ENCODE measurements around the gene LRMDA. TPM values are rescaled to one million over a fixed set of nuclear protein-coding genes. Genes with fewer than 3 reads are reported as not detected.

LRMDA gene
- total and polyA plus RNA-seq, 10 of the 15 experiments (the other 5 are each of a cell fraction or from before 2014, with no cell fraction given) = 0.07 to 0.54 (median 0.29) TPM; not detected in 4

DNA sequence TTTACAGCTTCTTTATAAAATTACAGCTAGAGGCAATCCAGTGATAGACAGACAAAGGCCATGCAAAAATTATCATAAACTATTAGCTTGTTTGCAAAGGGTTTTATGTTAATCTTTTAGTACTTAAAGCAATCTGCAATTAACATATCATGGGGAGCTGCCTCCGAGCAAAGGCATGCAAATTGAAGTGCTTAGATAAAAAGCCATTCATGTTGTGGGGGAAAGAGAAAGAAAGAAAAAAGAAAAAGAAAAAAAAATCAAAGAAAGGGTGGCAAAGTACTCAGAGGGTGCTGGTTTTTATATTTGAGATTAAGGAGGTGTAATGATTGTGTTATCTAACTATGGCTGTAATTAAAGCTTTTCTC is 799.5 kb downstream of the LRMDA start:
- no peaks in the 10 kb centered on the region for H3K79me2 ChIP-seq (ENCODE audit: control insufficient read depth, insufficient read depth, low read length)
- H3K4me3 ChIP-seq = no peak overlapping the region
- intact Hi-C loops (cut with micrococcal nuclease; ENCODE audit: unreplicated experiment) (no loop called here), in situ Hi-C loops (cut with MboI) (no loop called here)
- no peaks in the 10 kb centered on the region for H3K27me3 ChIP-seq (replicated peaks in 1 of 2; ENCODE audit: control insufficient read depth in 2 of 2, insufficient read depth in 2 of 2, low read length in 1 of 2)
- ChIA-PET RAD21 (ENCODE audit: unreplicated experiment) (no interaction called here), CTCF (no interaction called here), SMC1A (ENCODE audit: uncharacterized antibody, unreplicated experiment) (no interaction called here), POLR2A (no interaction called here)
- no peak for DNase-seq (ENCODE audit: low read depth, low spot score)
- no peak overlapping the region for H3K4me2 ChIP-seq (ENCODE audit: control insufficient read depth, insufficient read depth)
- no peak for ATAC-seq
- no peaks in the 10 kb centered on the region for H3K4me1 ChIP-seq (ENCODE audit: control insufficient read depth, insufficient read depth, low read length)
- BruUV-seq (replicated peaks) = no TSS peak
- H3K27ac ChIP-seq (ENCODE audit: control insufficient read depth, insufficient read depth) = no peak overlapping the region
- FAIRE-seq = no peak
- no peaks in the 10 kb centered on the region for H3K36me3 ChIP-seq (ENCODE audit: control insufficient read depth in 2 of 2, insufficient read depth in 2 of 2, low read length in 1 of 2)
- WGBS (ENCODE audit: insufficient coverage, insufficient replicate concordance, low lambda C conversion rate, missing lambda C conversion rate) = 0% methylated on average over 1 of the region's 1 CpG
- no peaks in the 10 kb centered on the region for H3K9me3 ChIP-seq (replicated peaks; ENCODE audit: control insufficient read depth, insufficient read depth, low read length)
- H3K9ac ChIP-seq (ENCODE audit: control insufficient read depth, insufficient read depth, low read length) = no peak overlapping the region
- H4K20me1 ChIP-seq (ENCODE audit: control insufficient read depth, insufficient read depth) = no peaks in the 10 kb centered on the region
- no peak overlapping the region for H2AFZ ChIP-seq (ENCODE audit: control insufficient read depth, low read depth, low read length)
- no peak for TF ChIP-seq KDM1A (IDR thresholded peaks at IDR 0.05; ENCODE audit: borderline replicate concordance)
- no peak for TF ChIP-seq CREM (IDR thresholded peaks at IDR 0.05; ENCODE audit: low read depth)
- TF ChIP-seq EP300 (IDR thresholded peaks at IDR 0.05; ENCODE audit: borderline replicate concordance in 1 of 2, control insufficient read depth in 1 of 2, low read depth in 2 of 2, low read length in 2 of 2) = no peak
- no peak for TF ChIP-seq ESRRA (IDR thresholded peaks at IDR 0.05; ENCODE audit: low read length)
- TF ChIP-seq, protein P1, sequence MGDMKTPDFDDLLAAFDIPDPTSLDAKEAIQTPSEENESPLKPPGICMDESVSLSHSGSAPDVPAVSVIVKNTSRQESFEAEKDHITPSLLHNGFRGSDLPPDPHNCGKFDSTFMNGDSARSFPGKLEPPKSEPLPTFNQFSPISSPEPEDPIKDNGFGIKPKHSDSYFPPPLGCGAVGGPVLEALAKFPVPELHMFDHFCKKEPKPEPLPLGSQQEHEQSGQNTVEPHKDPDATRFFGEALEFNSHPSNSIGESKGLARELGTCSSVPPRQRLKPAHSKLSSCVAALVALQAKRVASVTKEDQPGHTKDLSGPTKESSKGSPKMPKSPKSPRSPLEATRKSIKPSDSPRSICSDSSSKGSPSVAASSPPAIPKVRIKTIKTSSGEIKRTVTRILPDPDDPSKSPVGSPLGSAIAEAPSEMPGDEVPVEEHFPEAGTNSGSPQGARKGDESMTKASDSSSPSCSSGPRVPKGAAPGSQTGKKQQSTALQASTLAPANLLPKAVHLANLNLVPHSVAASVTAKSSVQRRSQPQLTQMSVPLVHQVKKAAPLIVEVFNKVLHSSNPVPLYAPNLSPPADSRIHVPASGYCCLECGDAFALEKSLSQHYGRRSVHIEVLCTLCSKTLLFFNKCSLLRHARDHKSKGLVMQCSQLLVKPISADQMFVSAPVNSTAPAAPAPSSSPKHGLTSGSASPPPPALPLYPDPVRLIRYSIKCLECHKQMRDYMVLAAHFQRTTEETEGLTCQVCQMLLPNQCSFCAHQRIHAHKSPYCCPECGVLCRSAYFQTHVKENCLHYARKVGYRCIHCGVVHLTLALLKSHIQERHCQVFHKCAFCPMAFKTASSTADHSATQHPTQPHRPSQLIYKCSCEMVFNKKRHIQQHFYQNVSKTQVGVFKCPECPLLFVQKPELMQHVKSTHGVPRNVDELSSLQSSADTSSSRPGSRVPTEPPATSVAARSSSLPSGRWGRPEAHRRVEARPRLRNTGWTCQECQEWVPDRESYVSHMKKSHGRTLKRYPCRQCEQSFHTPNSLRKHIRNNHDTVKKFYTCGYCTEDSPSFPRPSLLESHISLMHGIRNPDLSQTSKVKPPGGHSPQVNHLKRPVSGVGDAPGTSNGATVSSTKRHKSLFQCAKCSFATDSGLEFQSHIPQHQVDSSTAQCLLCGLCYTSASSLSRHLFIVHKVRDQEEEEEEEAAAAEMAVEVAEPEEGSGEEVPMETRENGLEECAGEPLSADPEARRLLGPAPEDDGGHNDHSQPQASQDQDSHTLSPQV (IDR thresholded peaks at IDR 0.05) = no peak
- TF ChIP-seq, protein P2, sequence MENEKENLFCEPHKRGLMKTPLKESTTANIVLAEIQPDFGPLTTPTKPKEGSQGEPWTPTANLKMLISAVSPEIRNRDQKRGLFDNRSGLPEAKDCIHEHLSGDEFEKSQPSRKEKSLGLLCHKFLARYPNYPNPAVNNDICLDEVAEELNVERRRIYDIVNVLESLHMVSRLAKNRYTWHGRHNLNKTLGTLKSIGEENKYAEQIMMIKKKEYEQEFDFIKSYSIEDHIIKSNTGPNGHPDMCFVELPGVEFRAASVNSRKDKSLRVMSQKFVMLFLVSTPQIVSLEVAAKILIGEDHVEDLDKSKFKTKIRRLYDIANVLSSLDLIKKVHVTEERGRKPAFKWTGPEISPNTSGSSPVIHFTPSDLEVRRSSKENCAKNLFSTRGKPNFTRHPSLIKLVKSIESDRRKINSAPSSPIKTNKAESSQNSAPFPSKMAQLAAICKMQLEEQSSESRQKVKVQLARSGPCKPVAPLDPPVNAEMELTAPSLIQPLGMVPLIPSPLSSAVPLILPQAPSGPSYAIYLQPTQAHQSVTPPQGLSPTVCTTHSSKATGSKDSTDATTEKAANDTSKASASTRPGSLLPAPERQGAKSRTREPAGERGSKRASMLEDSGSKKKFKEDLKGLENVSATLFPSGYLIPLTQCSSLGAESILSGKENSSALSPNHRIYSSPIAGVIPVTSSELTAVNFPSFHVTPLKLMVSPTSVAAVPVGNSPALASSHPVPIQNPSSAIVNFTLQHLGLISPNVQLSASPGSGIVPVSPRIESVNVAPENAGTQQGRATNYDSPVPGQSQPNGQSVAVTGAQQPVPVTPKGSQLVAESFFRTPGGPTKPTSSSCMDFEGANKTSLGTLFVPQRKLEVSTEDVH (IDR thresholded peaks at IDR 0.05; ENCODE audit: low read depth, partially characterized antibody) = no peak
- TF ChIP-seq HDAC2 (IDR thresholded peaks at IDR 0.05) = no peak
- TF ChIP-seq, protein P3, sequence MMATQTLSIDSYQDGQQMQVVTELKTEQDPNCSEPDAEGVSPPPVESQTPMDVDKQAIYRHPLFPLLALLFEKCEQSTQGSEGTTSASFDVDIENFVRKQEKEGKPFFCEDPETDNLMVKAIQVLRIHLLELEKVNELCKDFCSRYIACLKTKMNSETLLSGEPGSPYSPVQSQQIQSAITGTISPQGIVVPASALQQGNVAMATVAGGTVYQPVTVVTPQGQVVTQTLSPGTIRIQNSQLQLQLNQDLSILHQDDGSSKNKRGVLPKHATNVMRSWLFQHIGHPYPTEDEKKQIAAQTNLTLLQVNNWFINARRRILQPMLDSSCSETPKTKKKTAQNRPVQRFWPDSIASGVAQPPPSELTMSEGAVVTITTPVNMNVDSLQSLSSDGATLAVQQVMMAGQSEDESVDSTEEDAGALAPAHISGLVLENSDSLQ (IDR thresholded peaks at IDR 0.05) = no peak
- TF ChIP-seq SRF (IDR thresholded peaks at IDR 0.05; ENCODE audit: low read depth in 2 of 2, low read length in 2 of 2) = no peak
- no peak for TF ChIP-seq IKZF2 (IDR thresholded peaks at IDR 0.05)
- TF ChIP-seq, protein P4, sequence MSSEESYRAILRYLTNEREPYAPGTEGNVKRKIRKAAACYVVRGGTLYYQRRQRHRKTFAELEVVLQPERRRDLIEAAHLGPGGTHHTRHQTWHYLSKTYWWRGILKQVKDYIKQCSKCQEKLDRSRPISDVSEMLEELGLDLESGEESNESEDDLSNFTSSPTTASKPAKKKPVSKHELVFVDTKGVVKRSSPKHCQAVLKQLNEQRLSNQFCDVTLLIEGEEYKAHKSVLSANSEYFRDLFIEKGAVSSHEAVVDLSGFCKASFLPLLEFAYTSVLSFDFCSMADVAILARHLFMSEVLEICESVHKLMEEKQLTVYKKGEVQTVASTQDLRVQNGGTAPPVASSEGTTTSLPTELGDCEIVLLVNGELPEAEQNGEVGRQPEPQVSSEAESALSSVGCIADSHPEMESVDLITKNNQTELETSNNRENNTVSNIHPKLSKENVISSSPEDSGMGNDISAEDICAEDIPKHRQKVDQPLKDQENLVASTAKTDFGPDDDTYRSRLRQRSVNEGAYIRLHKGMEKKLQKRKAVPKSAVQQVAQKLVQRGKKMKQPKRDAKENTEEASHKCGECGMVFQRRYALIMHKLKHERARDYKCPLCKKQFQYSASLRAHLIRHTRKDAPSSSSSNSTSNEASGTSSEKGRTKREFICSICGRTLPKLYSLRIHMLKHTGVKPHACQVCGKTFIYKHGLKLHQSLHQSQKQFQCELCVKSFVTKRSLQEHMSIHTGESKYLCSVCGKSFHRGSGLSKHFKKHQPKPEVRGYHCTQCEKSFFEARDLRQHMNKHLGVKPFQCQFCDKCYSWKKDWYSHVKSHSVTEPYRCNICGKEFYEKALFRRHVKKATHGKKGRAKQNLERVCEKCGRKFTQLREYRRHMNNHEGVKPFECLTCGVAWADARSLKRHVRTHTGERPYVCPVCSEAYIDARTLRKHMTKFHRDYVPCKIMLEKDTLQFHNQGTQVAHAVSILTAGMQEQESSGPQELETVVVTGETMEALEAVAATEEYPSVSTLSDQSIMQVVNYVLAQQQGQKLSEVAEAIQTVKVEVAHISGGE (CRISPR knock-in tag; IDR thresholded peaks at IDR 0.05) = no peak
- no peak for TF ChIP-seq PAX8 (IDR thresholded peaks at IDR 0.05)
- no peak for TF ChIP-seq BHLHE40 (IDR thresholded peaks at IDR 0.05; ENCODE audit: borderline replicate concordance in 1 of 2, low read depth in 2 of 2, low read length in 1 of 2)

Data from GM12878 (cell line).